ENCODE results near the gene SEPHS2. TPM values are rescaled to one million over a fixed set of nuclear protein-coding genes. Genes with fewer than 3 reads are reported as not detected.

Gene SEPHS2
- total RNA-seq, 2 donors from 2014 or later: 33.7 to 58.9 TPM

DNA sequence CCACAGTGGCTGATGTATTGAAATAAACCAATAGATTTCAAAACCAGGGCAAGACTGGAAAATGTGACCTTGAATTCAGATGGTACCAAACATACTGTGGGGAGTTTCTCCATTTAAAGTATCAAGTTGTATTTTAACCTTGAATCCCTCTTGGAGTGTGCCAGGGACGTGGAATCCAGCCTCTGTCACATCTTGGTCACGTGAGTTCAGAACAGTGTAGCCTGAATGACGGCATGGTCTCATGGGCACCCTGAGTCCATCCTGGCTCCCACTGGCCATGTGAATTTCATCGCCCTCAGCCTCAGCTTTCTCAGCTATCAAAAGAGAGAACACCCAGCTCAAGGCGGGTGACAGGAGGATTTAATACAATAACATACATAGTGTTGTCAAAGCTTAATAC is 31.5 kb downstream of the SEPHS2 start:
- Histone ChIP-seq H3K4me3 (no peak overlapping the region), H3K4me1 (replicated peaks) (no peaks in the 10 kb centered on the region), H3K27ac (no peak overlapping the region), H3K9me3 (no peaks in the 10 kb centered on the region), H3K36me3 (no peaks in the 10 kb centered on the region), H3K27me3 (replicated peaks; ENCODE audit: insufficient read depth) (no peaks in the 10 kb centered on the region)
- 87% methylated on average over 5 of the region's 5 CpGs for WGBS
- intact Hi-C loops (cut with DNase I): no loop called here
- TF ChIP-seq POLR2A (IDR thresholded peaks at IDR 0.05) (no peak), POLR2AphosphoS5 (IDR thresholded peaks at IDR 0.05) (no peak), CTCF (IDR thresholded peaks at IDR 0.05) (no peak)
- no peak for DNase-seq (ENCODE audit: low spot score)

- H3K36me3 ChIP-seq: no peaks in the 10 kb centered on the region
- WGBS: 86% methylated on average over 6 of the region's 6 CpGs
These were observed 32.4 kb downstream of the SEPHS2 start for GRCh38 chr16:30413112-30413806.

GRCh38 chr16:30409125-30410060 is 36.3 kb downstream of the SEPHS2 start:
- Histone ChIP-seq H3K27me3 (replicated peaks; ENCODE audit: insufficient read depth) (no peaks in the 10 kb centered on the region), H3K9me3 (no peaks in the 10 kb centered on the region), H3K4me3 (no peak overlapping the region), H3K36me3 (no peaks in the 10 kb centered on the region), H3K27ac (no peak overlapping the region), H3K4me1 (replicated peaks) (peaks cover 2% of the 10 kb centered on the region)
- TF ChIP-seq POLR2AphosphoS5 (IDR thresholded peaks at IDR 0.05) (peak; percentile 71), CTCF (IDR thresholded peaks at IDR 0.05) (peak; percentile 83 to 93 (median 92)), POLR2A (IDR thresholded peaks at IDR 0.05) (no peak)
- peak; percentile 84 for DNase-seq (ENCODE audit: low spot score)
- WGBS: 41% methylated on average over 15 of the region's 15 CpGs
- intact Hi-C loops (cut with DNase I): loop anchor here (10.0 kb wide), 1 partner anchor 315 kb away; the partner anchor contains the start of genes TBX6 and YPEL3

More at GRCh38 chr16:30413112-30413806, 32.4 kb downstream of the SEPHS2 start:
- H3K27ac ChIP-seq: no peak overlapping the region
- no peak for TF ChIP-seq POLR2AphosphoS5 (IDR thresholded peaks at IDR 0.05)
- no peak for TF ChIP-seq CTCF (IDR thresholded peaks at IDR 0.05)
- no peak for TF ChIP-seq POLR2A (IDR thresholded peaks at IDR 0.05)
- no peaks in the 10 kb centered on the region for H3K27me3 ChIP-seq (replicated peaks; ENCODE audit: insufficient read depth)
- H3K4me3 ChIP-seq: no peak overlapping the region
- no peaks in the 10 kb centered on the region for H3K4me1 ChIP-seq (replicated peaks)
- intact Hi-C loops (cut with DNase I): no loop called here
- DNase-seq (ENCODE audit: low spot score): no peak
- no peaks in the 10 kb centered on the region for H3K9me3 ChIP-seq

- intact Hi-C loops (cut with DNase I): loop anchor here (10.0 kb wide), 1 partner anchor 313 kb away; the partner anchor contains the start of genes TBX6 and YPEL3
- 12% methylated on average over 17 of the region's 19 CpGs for WGBS
- no peak for DNase-seq (ENCODE audit: low spot score)
These were observed 37.7 kb downstream of the SEPHS2 start for GRCh38 chr16:30407804-30408534.

More at GRCh38 chr16:30407804-30408534, 37.7 kb downstream of the SEPHS2 start:
- Histone ChIP-seq H3K4me3 (peak overlapping the region; percentile 69 to 75), H3K4me1 (replicated peaks) (peaks cover 2% of the 10 kb centered on the region), H3K9me3 (no peaks in the 10 kb centered on the region), H3K27me3 (replicated peaks; ENCODE audit: insufficient read depth) (no peaks in the 10 kb centered on the region), H3K36me3 (no peaks in the 10 kb centered on the region), H3K27ac (peak overlapping the region; percentile 76 to 85)
- TF ChIP-seq POLR2AphosphoS5 (IDR thresholded peaks at IDR 0.05): no peak
- TF ChIP-seq CTCF (IDR thresholded peaks at IDR 0.05): no peak
- TF ChIP-seq POLR2A (IDR thresholded peaks at IDR 0.05): no peak
